Stimulated activated CD4-positive, alpha-beta T cell treated with anti-CD3 and anti-CD28 coated beads, Interleukin-2, amount 100 ng/mL, for 4 hours (primary cell): Measurements from ENCODE around the gene ADD1.
A peak's percentile ranks its signal among the peaks of the same experiment; 100 is the strongest.

Experiments
- DNase-seq: peaks from one replicate; pipeline ENCODE4 v3.0.0-alpha.2; 2020; ENCODE audit warnings: low read depth

ADD1 gene

GRCh38 chr4:2843263-2843940 lies at the start of gene ADD1:
ADD1 (plus strand) TSS chr4:2843844; CDS start chr4:2875916, 32,072 bp downstream.
- peak; percentile 84 for DNase-seq

- no peak for DNase-seq
Measured at GRCh38 chr4:2794486-2795299, 49.0 kb upstream of the ADD1 start.

GRCh38 chr4:2795300-2795892 lies 48.2 kb upstream of the ADD1 start:
- no peak for DNase-seq

GRCh38 chr4:2795893-2796848 lies 47.5 kb upstream of the ADD1 start:
- DNase-seq: no peak

GRCh38 chr4:2796849-2797544 lies 46.6 kb upstream of the ADD1 start:
- no peak for DNase-seq

- peak; percentile 53 for DNase-seq
Measured at GRCh38 chr4:2797545-2798305, 45.9 kb upstream of the ADD1 start.

- no peak for DNase-seq
Measured at GRCh38 chr4:2798399-2799223, 45.0 kb upstream of the ADD1 start.

GRCh38 chr4:2799224-2799911 lies 44.3 kb upstream of the ADD1 start:
- DNase-seq: no peak

- DNase-seq: no peak
Measured at GRCh38 chr4:2799971-2800690, 43.5 kb upstream of the ADD1 start.

- DNase-seq: no peak
Measured at GRCh38 chr4:2800691-2801596, 42.7 kb upstream of the ADD1 start.

- no peak for DNase-seq
Measured at GRCh38 chr4:2802618-2803531, 40.8 kb upstream of the ADD1 start.

- no peak for DNase-seq
Measured at GRCh38 chr4:2803624-2804448, 39.8 kb upstream of the ADD1 start.

- DNase-seq: no peak
Measured at GRCh38 chr4:2804449-2804972, 39.1 kb upstream of the ADD1 start.

- no peak for DNase-seq
Measured at GRCh38 chr4:2804973-2805501, 38.6 kb upstream of the ADD1 start.
